Ishikawa (cell line): ENCODE measurements around the gene PRSS12.

Source experiments
- CEBPB ChIP-seq: IDR thresholded peaks from 2 replicates; pipeline ENCODE4 v1.6.1; 2012
- CREB1 ChIP-seq: IDR thresholded peaks from 2 replicates; pipeline ENCODE4 v1.6.1; 2012; ENCODE audit warnings: low read depth
- EGR1 ChIP-seq: IDR thresholded peaks from 2 replicates; pipeline ENCODE4 v1.6.1; 2012
- EP300 ChIP-seq: IDR thresholded peaks from 2 replicates; pipeline ENCODE4 v1.6.1; 2012; ENCODE audit warnings: borderline replicate concordance
- FOXM1 ChIP-seq: IDR thresholded peaks from 2 replicates; pipeline ENCODE4 v1.6.1; 2012; ENCODE audit warnings: low read depth, borderline replicate concordance
- NFIC ChIP-seq: IDR thresholded peaks from 2 replicates; pipeline ENCODE4 v1.6.1; 2012
- RAD21 ChIP-seq: IDR thresholded peaks from 2 replicates; pipeline ENCODE4 v1.6.1; 2012; ENCODE audit warnings: low read depth
- REST ChIP-seq: IDR thresholded peaks from 2 replicates; pipeline ENCODE4 v1.6.1; 2012; ENCODE audit warnings: low read depth, mild to moderate bottlenecking
- TAF1 ChIP-seq: IDR thresholded peaks from 2 replicates; pipeline ENCODE4 v1.6.1; 2012; ENCODE audit warnings: low read depth, mild to moderate bottlenecking
- TCF12 ChIP-seq: IDR thresholded peaks from 2 replicates; pipeline ENCODE4 v1.6.1; 2012; ENCODE audit warnings: low read depth
- TEAD4 ChIP-seq: IDR thresholded peaks from 2 replicates; pipeline ENCODE4 v1.6.1; 2012
- USF1 ChIP-seq: IDR thresholded peaks from 2 replicates; pipeline ENCODE4 v1.6.1; 2012
- YY1 ChIP-seq: IDR thresholded peaks from 2 replicates; pipeline ENCODE4 v1.6.1; 2012; ENCODE audit warnings: low read depth
- ZBTB7A ChIP-seq: IDR thresholded peaks from 2 replicates; pipeline ENCODE4 v1.6.1; 2012; ENCODE audit warnings: low read depth
- TF ChIP-seq, protein P1 (sequence below): IDR thresholded peaks from 2 replicates; pipeline ENCODE4 v1.6.1; 2012

Gene PRSS12

DNA sequence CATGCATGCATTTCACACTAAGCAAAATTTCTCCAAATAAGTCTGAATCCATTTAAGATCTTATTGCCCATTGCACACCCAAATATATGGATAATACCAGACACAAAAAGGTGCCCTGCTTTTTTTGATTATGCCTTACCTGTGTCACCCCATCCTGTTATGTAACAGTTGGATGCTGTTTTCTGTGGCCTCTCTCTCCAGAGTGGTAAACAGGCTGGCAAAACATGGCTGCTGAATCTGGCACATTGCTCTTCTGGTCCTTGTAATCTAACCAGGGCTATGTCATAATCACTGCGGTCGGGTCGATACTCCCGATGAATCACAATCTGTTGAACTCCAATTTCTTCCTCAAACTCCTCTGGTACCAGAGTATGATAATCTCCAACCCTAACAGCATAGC is 70.1 kb downstream of the PRSS12 start:
- TF ChIP-seq NFIC: no peak
- no peak for TF ChIP-seq TEAD4

GRCh38 chr4:118281611-118282442 is 71.0 kb downstream of the PRSS12 start:
- TF ChIP-seq, protein P1, sequence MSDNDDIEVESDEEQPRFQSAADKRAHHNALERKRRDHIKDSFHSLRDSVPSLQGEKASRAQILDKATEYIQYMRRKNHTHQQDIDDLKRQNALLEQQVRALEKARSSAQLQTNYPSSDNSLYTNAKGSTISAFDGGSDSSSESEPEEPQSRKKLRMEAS: peak; percentile 26; the same call in 1 of the 2 replicates
- TF ChIP-seq YY1 (peak; percentile 59; the same call in 1 of the 2 replicates), EGR1 (no peak), ZBTB7A (no peak), REST (peak; percentile 18; the same call in 1 of the 2 replicates), CREB1 (no peak), EP300 (peak; percentile 29; the same call in 1 of the 2 replicates), USF1 (0 out of 2 replicates have a peak, but pooled peaks have one; percentile 11), TCF12 (peak; percentile 43; the same call in 1 of the 2 replicates), RAD21 (no peak), CEBPB (no peak), TEAD4 (no peak), TAF1 (no peak), FOXM1 (no peak), NFIC (peak; percentile 71)

DNA sequence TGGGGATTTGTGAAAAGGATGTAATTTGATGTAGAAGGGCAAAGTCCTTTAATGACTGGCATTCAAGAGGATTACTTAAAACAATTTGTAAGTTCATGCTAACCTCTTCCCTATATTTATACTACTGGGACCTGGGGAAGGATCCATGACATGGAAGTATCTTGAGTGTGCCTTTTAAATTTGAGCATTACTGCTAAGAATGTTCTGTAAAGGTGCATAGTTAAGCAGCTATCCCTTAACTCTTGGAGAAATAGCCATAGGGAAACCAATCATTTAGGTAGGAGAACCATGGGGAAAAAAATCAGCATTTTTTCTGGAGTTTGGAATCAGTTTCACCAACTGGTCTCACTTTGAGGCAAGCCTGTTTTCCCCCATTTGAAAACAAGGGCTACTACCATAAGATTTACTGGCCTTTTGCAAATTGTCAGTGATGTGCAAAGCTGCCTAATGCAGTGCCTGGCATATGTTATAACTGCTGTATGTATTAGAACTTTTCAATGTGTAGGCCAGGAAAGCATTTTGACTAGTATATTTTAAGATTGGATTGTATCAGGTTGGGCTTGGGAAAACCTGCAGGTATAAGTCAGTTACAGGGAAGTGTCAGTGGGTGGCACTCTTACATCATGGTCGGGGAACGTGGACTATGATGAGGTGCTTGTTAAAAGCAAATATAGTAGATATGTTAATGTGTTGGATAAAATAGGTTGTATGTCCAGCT is 72.1 kb downstream of the PRSS12 start:
- TF ChIP-seq CREB1 (no peak), FOXM1 (0 out of 2 replicates have a peak, but pooled peaks have one; percentile 27), EGR1 (no peak), RAD21 (peak; percentile 65), USF1 (no peak), TEAD4 (0 out of 2 replicates have a peak, but pooled peaks have one; percentile 8)
- TF ChIP-seq, protein P1: no peak; the same call in 1 of the 2 replicates

DNA sequence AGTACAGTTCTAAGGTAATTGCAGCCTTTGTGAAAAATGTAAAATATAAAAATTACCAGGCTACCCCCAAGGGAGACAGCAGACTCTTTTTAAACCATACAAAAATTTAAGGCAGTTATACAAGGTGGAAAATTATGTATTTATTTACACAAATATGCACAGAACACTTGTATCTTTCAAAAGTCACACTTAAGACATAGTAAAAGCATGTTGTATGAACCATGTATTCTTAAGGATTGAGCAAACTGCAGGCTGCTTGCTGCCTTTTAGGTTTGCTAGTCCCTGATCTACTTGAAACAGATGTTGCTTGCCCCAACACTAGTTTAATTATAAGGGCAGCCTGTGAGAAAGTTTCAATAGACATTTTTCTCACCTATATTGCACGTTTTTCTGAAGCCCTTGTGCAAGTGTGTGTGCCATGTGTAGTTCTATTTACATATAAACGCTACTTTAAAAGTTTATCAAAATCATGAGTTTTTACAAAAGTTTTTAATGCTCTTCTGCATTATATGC is 72.8 kb downstream of the PRSS12 start:
- TF ChIP-seq, protein P1: no peak
- TF ChIP-seq EGR1: no peak
- no peak for TF ChIP-seq RAD21
- TF ChIP-seq FOXM1: no peak
- TF ChIP-seq EP300: no peak
- TF ChIP-seq NFIC: no peak
- no peak for TF ChIP-seq TCF12
- no peak for TF ChIP-seq CREB1
- TF ChIP-seq TAF1: no peak
- TF ChIP-seq CEBPB: no peak
- TF ChIP-seq ZBTB7A: no peak
- no peak for TF ChIP-seq USF1
- no peak for TF ChIP-seq REST

- no peak for TF ChIP-seq TCF12
- no peak for TF ChIP-seq TAF1
- no peak for TF ChIP-seq NFIC
- TF ChIP-seq TEAD4: no peak
- TF ChIP-seq RAD21: no peak
- TF ChIP-seq, protein P1: no peak
- no peak for TF ChIP-seq REST
- no peak for TF ChIP-seq CEBPB
- no peak for TF ChIP-seq USF1
- no peak for TF ChIP-seq EGR1
Observed at GRCh38 chr4:118279328-118279727, 73.5 kb downstream of the PRSS12 start.
